Left hindlimb (tissue), 1 donor: ENCODE results near the gene PSMA6.
"Not testable (repeated sequence)": the region's sequence is repeated elsewhere in the genome, so short reads cannot be mapped to it uniquely, and the experiment has no call there.

Experiments used
- DNase-seq: peaks from one replicate; pipeline ENCODE4 v3.0.0-alpha.2; 2018

Gene PSMA6

GRCh38 chr14:35344107-35344807, 52.1 kb downstream of the PSMA6 start:
- DNase-seq, result no peak

- DNase-seq, result no peak
Observed at GRCh38 chr14:35346738-35347322, 54.6 kb downstream of the PSMA6 start.

- no peak for DNase-seq
Observed at GRCh38 chr14:35347323-35348043, 55.3 kb downstream of the PSMA6 start.

GRCh38 chr14:35348044-35348380, 55.8 kb downstream of the PSMA6 start:
- DNase-seq, result not testable (repeated sequence)

GRCh38 chr14:35349496-35350365, 57.5 kb downstream of the PSMA6 start:
- DNase-seq, result no peak

GRCh38 chr14:35351497-35351896, 59.3 kb downstream of the PSMA6 start:
- no peak for DNase-seq

- no peak for DNase-seq
Observed at GRCh38 chr14:35351897-35352273, 59.7 kb downstream of the PSMA6 start.

GRCh38 chr14:35352274-35353233, 60.4 kb downstream of the PSMA6 start:
- DNase-seq, result no peak

- no peak for DNase-seq
Observed at GRCh38 chr14:35353409-35354172, 61.4 kb downstream of the PSMA6 start.

- DNase-seq, result not testable (repeated sequence)
Observed at GRCh38 chr14:35355235-35355634, 63.1 kb downstream of the PSMA6 start.

- no peak for DNase-seq
Observed at GRCh38 chr14:35355981-35356841, 64.0 kb downstream of the PSMA6 start.

- DNase-seq, result not testable (repeated sequence)
Observed at GRCh38 chr14:35359655-35360054, 67.5 kb downstream of the PSMA6 start.

GRCh38 chr14:35361141-35361480, 68.9 kb downstream of the PSMA6 start:
- DNase-seq, result no peak

- DNase-seq, result no peak
Observed at GRCh38 chr14:35362450-35362849, 70.3 kb downstream of the PSMA6 start.

- no peak for DNase-seq
Observed at GRCh38 chr14:35362911-35363374, 70.8 kb downstream of the PSMA6 start.

- no peak for DNase-seq
Observed at GRCh38 chr14:35365130-35366055, 73.2 kb downstream of the PSMA6 start.

- no peak for DNase-seq
Observed at GRCh38 chr14:35366056-35366451, 73.9 kb downstream of the PSMA6 start.

GRCh38 chr14:35366521-35366976, 74.4 kb downstream of the PSMA6 start:
- DNase-seq, result no peak

GRCh38 chr14:35367056-35367372, 74.8 kb downstream of the PSMA6 start:
- no peak for DNase-seq
